CD4-positive, alpha-beta T cell (primary cell): ENCODE measurements around the gene SLAMF6. TPM values are rescaled to one million over a fixed set of nuclear protein-coding genes. Genes with fewer than 3 reads are reported as not detected.
"Not testable (repeated sequence)": the region's sequence is repeated elsewhere in the genome, so short reads cannot be mapped to it uniquely, and the experiment has no call there.

Experiments
- ATAC-seq: fragments of 200-7000 bp; cut with Tn5 transposase; one replicate; pipeline ENCODE4 v1.10.0; 2022; ENCODE audit warnings: mild to moderate bottlenecking; ENCODE audit not compliant: poor library complexity
- CTCF ChIA-PET: fragments of 350-600 bp; sonication (Branson Sonifier 250); formaldehyde crosslinking; loops from one replicate; lab custom pipeline; 2021; ENCODE audit warnings: antibody characterized with exemption, inconsistent platforms; lab: Charles Lee
- POLR2A ChIA-PET: fragments of 350-600 bp; sonication (Branson Sonifier 250); formaldehyde crosslinking; loops from one replicate; lab custom pipeline; 2021; ENCODE audit warnings: antibody characterized with exemption, inconsistent platforms; lab: Charles Lee
- DNase-seq, 14 experiments: peaks; one replicate each; pipeline ENCODE4 v3.0.0-alpha.2; 2013 to 2020; ENCODE audit warnings: mixed read lengths in 2 of 14
- H3K27ac ChIP-seq, 2 donors: one replicate each; pipeline versions ENCODE4 v1.5.1 to v1.7.0; 2013; ENCODE audit warnings: low read length in 2 of 2, low read depth in 1 of 2, mild to moderate bottlenecking in 1 of 2
- H3K27me3 ChIP-seq, 2 experiments: 1 replicate in 1 of 2; 2 replicates in 1 of 2; pipeline versions ENCODE4 v1.6.1 to v1.7.0; 2013; ENCODE audit warnings: low read length in 2 of 2, control low read depth in 1 of 2, mild to moderate bottlenecking in 1 of 2, moderate library complexity in 1 of 2; ENCODE audit not compliant: insufficient read depth in 2 of 2, control insufficient read depth in 1 of 2
- H3K36me3 ChIP-seq: one replicate; pipeline ENCODE4 v1.6.1; 2013; ENCODE audit warnings: low read length, control low read depth; ENCODE audit not compliant: insufficient read depth
- H3K4me1 ChIP-seq: one replicate; pipeline ENCODE4 v1.6.1; 2013; ENCODE audit warnings: low read length, control low read depth; ENCODE audit not compliant: insufficient read depth
- H3K4me3 ChIP-seq: one replicate; pipeline ENCODE4 v1.5.1; 2013; ENCODE audit warnings: mild to moderate bottlenecking, low read length, moderate library complexity
- H3K9me3 ChIP-seq, 2 experiments: 1 replicate in 1 of 2; 2 replicates in 1 of 2; pipeline versions ENCODE4 v1.6.1 to v1.7.0; 2013; ENCODE audit warnings: low read length in 2 of 2, mild to moderate bottlenecking in 2 of 2, control low read depth in 1 of 2, moderate library complexity in 1 of 2; ENCODE audit not compliant: control insufficient read depth in 1 of 2, insufficient read depth in 1 of 2
- H3K27ac Mint-ChIP-seq: one replicate; pipeline ENCODE4 v1.8.0; 2020; ENCODE audit warnings: mixed read lengths
- H3K27me3 Mint-ChIP-seq: one replicate; pipeline ENCODE4 v1.8.0; 2021; ENCODE audit warnings: mixed read lengths
- H3K36me3 Mint-ChIP-seq: one replicate; pipeline ENCODE4 v1.8.0; 2021; ENCODE audit warnings: low read depth, mixed read lengths
- H3K4me1 Mint-ChIP-seq: one replicate; pipeline ENCODE4 v1.8.0; 2021; ENCODE audit warnings: low read depth, mixed read lengths
- H3K4me3 Mint-ChIP-seq: one replicate; pipeline ENCODE4 v1.8.0; 2020; ENCODE audit warnings: mild to moderate bottlenecking, mixed read lengths
- H3K9me3 Mint-ChIP-seq: one replicate; pipeline ENCODE4 v1.8.0; 2020; ENCODE audit warnings: mixed read lengths
- CTCF ChIP-seq: fragments of 200-600 bp; IDR thresholded peaks from one replicate; pipeline ENCODE4 v1.8.0; 2022; ENCODE audit warnings: antibody characterized with exemption, mild to moderate bottlenecking
- intact Hi-C, 2 experiments: fragments of 100-400 bp; cut with DNase I in 1 of 2; cut with micrococcal nuclease in 1 of 2; formaldehyde crosslinking; loops; one replicate each; pipeline versions ENCODE4 v1.15.1 to v1.9.0; 2023 to 2025; cut with DNase I, micrococcal nuclease
- total RNA-seq, 174 experiments: library from RNA in 2 of 174; stranded (reverse) in 2 of 174; gene quantifications; one replicate each; pipeline ENCODE4 v1.2.3 and lab custom pipeline; 2021 to 2026

SLAMF6 gene
- total RNA-seq, 2 experiments from 2014 or later: 6.3 to 7.3 TPM

GRCh38 chr1:160567858-160568682 lies 45.0 kb upstream of the SLAMF6 start:
- H3K4me1 Mint-ChIP-seq: peaks cover 86% of the 10 kb centered on the region
- H3K4me1 ChIP-seq: peaks cover 74% of the 10 kb centered on the region
- CTCF ChIA-PET: interaction anchor here (1.1 to 1.5 kb wide), 4 partner anchors 9 to 107 kb away, joined by 3 to 8 read pairs (median 4); no protein-coding TSS in a partner anchor
- H3K27me3 Mint-ChIP-seq: no peaks in the 10 kb centered on the region
- H3K36me3 ChIP-seq: peaks cover 27% of the 10 kb centered on the region
- H3K27ac Mint-ChIP-seq: peak overlapping the region; percentile 87
- peak overlapping the region; percentile 18 for H3K4me3 ChIP-seq
- intact Hi-C loops: loop anchor here in 1 of 2 experiments (1.0 kb wide), 1 partner anchor 10 kb away; no protein-coding TSS in a partner anchor
- H3K27me3 ChIP-seq: no peaks in the 10 kb centered on the region
- ATAC-seq (peak; percentile 94), DNase-seq (peak; percentile 31 to 83 (median 66))
- H3K9me3 Mint-ChIP-seq: no peaks in the 10 kb centered on the region
- POLR2A ChIA-PET: interaction anchor here (0.6 to 12.1 kb wide), 11 partner anchors 8 to 230 kb away, joined by 3 to 189 read pairs (median 3); partner anchors contain the start of genes CD84 and SLAMF6
- peak overlapping the region; percentile 66 to 76 for H3K27ac ChIP-seq
- H3K9me3 ChIP-seq: no peaks in the 10 kb centered on the region
- TF ChIP-seq CTCF: no peak
- H3K4me3 Mint-ChIP-seq: peak overlapping the region; percentile 62
- H3K36me3 Mint-ChIP-seq: peaks cover 66% of the 10 kb centered on the region

GRCh38 chr1:160567341-160567740 lies 44.3 kb upstream of the SLAMF6 start:
- ATAC-seq: no peak
- ChIA-PET POLR2A (interaction anchor here (12.1 kb wide), 1 partner anchor 10 kb away, joined by 189 read pairs; the partner anchor contains the start of gene CD84), CTCF (interaction anchor here (1.5 kb wide), 2 partner anchors 9 to 17 kb away, joined by 4 to 5 read pairs; no protein-coding TSS in a partner anchor)
- Histone ChIP-seq H3K27me3 (no peaks in the 10 kb centered on the region), H3K4me1 (peaks cover 68% of the 10 kb centered on the region), H3K9me3 (no peaks in the 10 kb centered on the region), H3K36me3 (peaks cover 24% of the 10 kb centered on the region), H3K27ac (peak overlapping the region; percentile 66 to 76), H3K4me3 (no peak overlapping the region)
- intact Hi-C loops: no loop called here
- no peak for DNase-seq
- H3K4me3 Mint-ChIP-seq: peak overlapping the region; percentile 62
- peaks cover 83% of the 10 kb centered on the region for H3K4me1 Mint-ChIP-seq
- H3K9me3 Mint-ChIP-seq: no peaks in the 10 kb centered on the region
- H3K27me3 Mint-ChIP-seq: no peaks in the 10 kb centered on the region
- peak overlapping the region; percentile 87 for H3K27ac Mint-ChIP-seq
- no peak for TF ChIP-seq CTCF
- peaks cover 73% of the 10 kb centered on the region for H3K36me3 Mint-ChIP-seq

- DNase-seq: no peak
- H3K27me3 Mint-ChIP-seq: no peaks in the 10 kb centered on the region
- CTCF ChIA-PET: interaction anchor here (1.0 to 2.2 kb wide), 4 partner anchors 10 to 97 kb away, joined by 3 to 13 read pairs (median 4); no protein-coding TSS in a partner anchor
- ATAC-seq: no peak
- TF ChIP-seq CTCF: no peak
- peak overlapping the region; percentile 49 for H3K4me3 Mint-ChIP-seq
- Histone ChIP-seq H3K36me3 (peaks cover 22% of the 10 kb centered on the region), H3K9me3 (no peaks in the 10 kb centered on the region), H3K27ac (peak overlapping the region in 1 of 2 donors; percentile 35), H3K4me1 (peaks cover 62% of the 10 kb centered on the region), H3K4me3 (no peak overlapping the region), H3K27me3 (no peaks in the 10 kb centered on the region)
- peak overlapping the region; percentile 87 for H3K27ac Mint-ChIP-seq
- intact Hi-C loops: no loop called here
- H3K4me1 Mint-ChIP-seq: peaks cover 84% of the 10 kb centered on the region
- H3K9me3 Mint-ChIP-seq: peaks cover 2% of the 10 kb centered on the region
- POLR2A ChIA-PET: interaction anchor here (1.0 to 12.1 kb wide), 6 partner anchors 12 to 114 kb away, joined by 3 to 189 read pairs (median 4); partner anchors contain the start of genes CD84 and SLAMF6
- H3K36me3 Mint-ChIP-seq: peaks cover 76% of the 10 kb centered on the region
Measured at GRCh38 chr1:160565564-160565963, 42.5 kb upstream of the SLAMF6 start.

GRCh38 chr1:160563230-160563629 lies 40.2 kb upstream of the SLAMF6 start:
- H3K27me3 Mint-ChIP-seq, H3K4me3 ChIP-seq, H3K27me3 ChIP-seq, DNase-seq, ATAC-seq, H3K9me3 ChIP-seq, H3K27ac ChIP-seq, H3K4me3 Mint-ChIP-seq, intact Hi-C loops, CTCF ChIA-PET, H3K9me3 Mint-ChIP-seq: not testable (repeated sequence)
- Histone ChIP-seq H3K4me1 (peaks cover 43% of the 10 kb centered on the region), H3K36me3 (peaks cover 22% of the 10 kb centered on the region)
- peaks cover 86% of the 10 kb centered on the region for H3K36me3 Mint-ChIP-seq
- POLR2A ChIA-PET: interaction anchor here (0.7 to 12.1 kb wide), 4 partner anchors 9 to 35 kb away, joined by 3 to 189 read pairs (median 4); partner anchors contain the start of gene CD84
- H3K4me1 Mint-ChIP-seq: peaks cover 88% of the 10 kb centered on the region
- peak overlapping the region; percentile 83 for H3K27ac Mint-ChIP-seq
